Nephron (organoid): ENCODE measurements around the gene OSBP2.
"Not testable (repeated sequence)": the region's sequence is repeated elsewhere in the genome, so short reads cannot be mapped to it uniquely, and the experiment has no call there.

Experiments
- H3K27ac Mint-ChIP-seq, 3 experiments: 2 replicates each; pipeline ENCODE4 v1.8.0; 2020; ENCODE audit warnings: mixed read lengths in 3 of 3, mild to moderate bottlenecking in 2 of 3, moderate library complexity in 1 of 3
- H3K27me3 Mint-ChIP-seq: 2 replicates; pipeline ENCODE4 v1.8.0; 2021; ENCODE audit warnings: low read depth, mild to moderate bottlenecking, moderate library complexity, mixed read lengths
- H3K36me3 Mint-ChIP-seq: 2 replicates; pipeline ENCODE4 v1.8.0; 2020; ENCODE audit warnings: low read depth, mixed read lengths
- H3K4me1 Mint-ChIP-seq: 2 replicates; pipeline ENCODE4 v1.8.0; 2020; ENCODE audit warnings: mixed read lengths
- H3K4me3 Mint-ChIP-seq, 3 experiments: 2 replicates each; pipeline ENCODE4 v1.8.0; 2020; ENCODE audit warnings: mild to moderate bottlenecking in 3 of 3, mixed read lengths in 3 of 3, moderate library complexity in 2 of 3
- H3K9me3 Mint-ChIP-seq: 2 replicates; pipeline ENCODE4 v1.8.0; 2020; ENCODE audit warnings: mixed read lengths
- CTCF ChIP-seq, 3 experiments: fragments of 200-600 bp; sonication (generic); IDR thresholded peaks; one replicate each; pipeline ENCODE4 v1.5.0; 2021; ENCODE audit warnings: antibody characterized with exemption in 3 of 3; ENCODE audit not compliant: unreplicated experiment in 3 of 3

Gene OSBP2

GRCh38 chr22:30702856-30703255 lies 8.2 kb downstream of the OSBP2 start:
- Mint-ChIP-seq H3K27ac (no peak overlapping the region), H3K9me3 (no peaks in the 10 kb centered on the region), H3K27me3 (peaks cover 14% of the 10 kb centered on the region), H3K4me1 (no peaks in the 10 kb centered on the region), H3K4me3 (no peak overlapping the region), H3K36me3 (no peaks in the 10 kb centered on the region)
- TF ChIP-seq CTCF (IDR thresholded peaks at IDR 0.05; ENCODE audit: unreplicated experiment in 3 of 3) = no peak

DNA sequence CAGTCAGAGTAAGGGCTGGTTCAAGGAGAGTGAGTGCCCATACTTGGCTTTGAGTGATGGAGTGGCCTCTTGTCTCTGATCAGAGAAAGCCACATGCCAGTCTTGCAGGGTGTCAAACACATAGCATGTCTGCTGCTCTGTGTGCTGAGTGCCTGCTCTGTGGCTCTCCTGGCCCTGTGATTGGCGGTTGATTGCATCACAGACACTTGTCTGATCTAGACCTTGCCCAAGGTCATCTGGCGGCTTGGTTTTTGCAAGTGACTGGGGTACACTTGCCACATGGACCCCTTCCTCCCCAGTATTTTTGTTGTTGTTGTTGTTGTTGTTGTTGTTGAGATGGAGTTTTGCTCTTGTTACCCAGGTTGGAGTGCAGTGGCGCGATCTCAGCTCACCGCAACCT lies 10.3 kb downstream of the OSBP2 start:
- no peaks in the 10 kb centered on the region for H3K4me1 Mint-ChIP-seq
- H3K36me3 Mint-ChIP-seq = no peaks in the 10 kb centered on the region
- no peaks in the 10 kb centered on the region for H3K9me3 Mint-ChIP-seq
- peaks cover 8% of the 10 kb centered on the region for H3K27me3 Mint-ChIP-seq
- no peak overlapping the region for H3K27ac Mint-ChIP-seq
- no peak for TF ChIP-seq CTCF (IDR thresholded peaks at IDR 0.05; ENCODE audit: unreplicated experiment in 3 of 3)
- H3K4me3 Mint-ChIP-seq = no peak overlapping the region

- Mint-ChIP-seq H3K27me3 (peaks cover 8% of the 10 kb centered on the region), H3K36me3 (no peaks in the 10 kb centered on the region), H3K4me3 (no peak overlapping the region), H3K4me1 (no peaks in the 10 kb centered on the region), H3K27ac (no peak overlapping the region), H3K9me3 (no peaks in the 10 kb centered on the region)
- TF ChIP-seq CTCF (IDR thresholded peaks at IDR 0.05; ENCODE audit: unreplicated experiment in 3 of 3) = no peak
Measured at GRCh38 chr22:30705710-30706651, 11.3 kb downstream of the OSBP2 start.

DNA sequence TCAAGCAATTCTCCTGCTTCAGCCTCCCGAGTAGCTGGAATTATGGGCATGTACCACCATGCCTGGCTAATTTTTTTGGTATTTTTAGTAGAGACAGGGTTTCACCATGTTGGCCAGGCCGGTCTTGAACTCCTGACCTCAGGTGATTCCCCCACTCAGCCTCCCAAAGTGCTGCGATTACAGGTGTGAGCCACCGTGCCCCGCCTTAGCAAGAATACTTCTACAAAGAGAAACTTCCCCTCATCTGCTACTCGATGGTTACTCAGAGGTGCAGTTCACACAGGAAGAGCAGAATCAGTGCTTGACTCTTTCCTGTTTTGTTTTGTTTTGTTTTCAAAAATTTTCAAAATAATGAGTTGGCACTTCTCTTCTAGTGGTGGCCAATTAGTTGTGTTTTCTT lies 15.3 kb downstream of the OSBP2 start:
- not testable (repeated sequence) for H3K27me3 Mint-ChIP-seq

DNA sequence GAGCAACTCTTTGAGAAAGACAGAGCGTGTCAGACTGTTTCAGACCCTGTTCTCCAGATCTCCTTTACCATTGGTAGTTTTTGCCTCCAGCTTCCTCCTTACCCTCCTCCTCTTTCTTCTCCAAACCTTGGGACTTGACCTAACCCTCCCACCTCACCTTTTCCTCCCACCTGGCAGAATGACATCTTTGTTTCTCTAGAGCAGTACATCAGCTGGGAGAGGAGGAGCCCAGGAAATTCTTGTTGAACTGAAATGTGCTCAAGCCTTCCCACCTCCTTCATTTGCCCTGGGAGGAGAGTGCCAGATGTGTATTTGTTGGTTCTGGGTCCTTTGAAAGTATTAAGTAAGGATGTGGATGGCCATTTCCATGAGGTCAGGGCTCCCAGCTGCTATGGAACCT lies 17.4 kb downstream of the OSBP2 start:
- no peak overlapping the region for H3K4me3 Mint-ChIP-seq
- H3K4me1 Mint-ChIP-seq = no peaks in the 10 kb centered on the region
- no peak overlapping the region for H3K27ac Mint-ChIP-seq
- no peaks in the 10 kb centered on the region for H3K9me3 Mint-ChIP-seq
- H3K36me3 Mint-ChIP-seq = no peaks in the 10 kb centered on the region
- TF ChIP-seq CTCF (IDR thresholded peaks at IDR 0.05; ENCODE audit: unreplicated experiment in 3 of 3) = no peak
- no peaks in the 10 kb centered on the region for H3K27me3 Mint-ChIP-seq

More for the DNA sequence above, 15.3 kb downstream of the OSBP2 start:
- H3K27ac Mint-ChIP-seq, H3K4me1 Mint-ChIP-seq, H3K4me3 Mint-ChIP-seq, H3K36me3 Mint-ChIP-seq, H3K9me3 Mint-ChIP-seq: not testable (repeated sequence)

- H3K9me3 Mint-ChIP-seq = no peaks in the 10 kb centered on the region
- TF ChIP-seq CTCF (IDR thresholded peaks at IDR 0.05; ENCODE audit: unreplicated experiment in 3 of 3) = no peak
- H3K27me3 Mint-ChIP-seq = no peaks in the 10 kb centered on the region
- no peak overlapping the region for H3K27ac Mint-ChIP-seq
- no peaks in the 10 kb centered on the region for H3K4me1 Mint-ChIP-seq
- H3K4me3 Mint-ChIP-seq = no peak overlapping the region
- H3K36me3 Mint-ChIP-seq = no peaks in the 10 kb centered on the region
Measured at GRCh38 chr22:30714062-30714461, 19.4 kb downstream of the OSBP2 start.
